DMS53 treated with DMSO at 0.1 percent for 48 hours (cell line): ENCODE measurements around the gene CBX6.
"Not testable (repeated sequence)": the region's sequence is repeated elsewhere in the genome, so short reads cannot be mapped to it uniquely, and the experiment has no call there.

Source experiments
- DNase-seq: peaks from one replicate; lab custom pipeline; 2025; ENCODE audit not compliant: unreplicated experiment; lab: John Stamatoyannopoulos, UW

Gene CBX6

DNA sequence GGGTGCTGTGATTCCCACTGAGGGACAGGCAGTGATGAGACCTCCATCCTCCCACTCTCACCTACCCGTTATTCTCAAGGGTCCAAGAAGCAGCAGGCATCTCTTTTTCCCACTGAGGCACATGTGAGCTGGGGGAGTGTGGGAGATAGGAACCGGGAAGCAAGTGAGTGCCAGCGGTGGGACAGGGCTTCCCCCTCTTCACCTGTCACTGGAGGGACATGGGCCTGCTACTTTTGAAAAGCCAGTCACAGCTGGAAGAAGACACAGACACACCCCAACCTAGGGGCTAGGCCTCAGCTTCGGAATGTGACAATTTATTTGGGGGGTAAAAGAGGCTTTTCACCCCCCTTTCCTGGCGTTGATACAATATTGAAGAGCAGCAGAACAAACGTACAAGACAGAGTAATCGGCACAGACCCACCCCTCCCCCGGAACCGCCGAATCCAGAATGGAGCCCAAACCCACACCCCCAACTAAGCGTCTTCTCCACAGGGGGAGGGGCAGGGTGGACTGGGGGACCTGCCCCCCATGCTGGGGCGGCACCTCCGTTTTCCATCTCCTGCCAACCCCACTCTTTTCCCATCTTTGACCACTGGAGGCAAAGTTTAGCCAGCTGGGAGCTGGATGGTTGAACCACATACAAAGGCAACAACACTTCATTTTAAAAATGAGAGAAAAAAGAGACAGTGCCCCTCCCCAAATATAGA lies 10.7 kb downstream of the CBX6 start:
- DNase-seq = no peak

GRCh38 chr22:38860283-38861169 lies 11.5 kb downstream of the CBX6 start:
- no peak for DNase-seq

DNA sequence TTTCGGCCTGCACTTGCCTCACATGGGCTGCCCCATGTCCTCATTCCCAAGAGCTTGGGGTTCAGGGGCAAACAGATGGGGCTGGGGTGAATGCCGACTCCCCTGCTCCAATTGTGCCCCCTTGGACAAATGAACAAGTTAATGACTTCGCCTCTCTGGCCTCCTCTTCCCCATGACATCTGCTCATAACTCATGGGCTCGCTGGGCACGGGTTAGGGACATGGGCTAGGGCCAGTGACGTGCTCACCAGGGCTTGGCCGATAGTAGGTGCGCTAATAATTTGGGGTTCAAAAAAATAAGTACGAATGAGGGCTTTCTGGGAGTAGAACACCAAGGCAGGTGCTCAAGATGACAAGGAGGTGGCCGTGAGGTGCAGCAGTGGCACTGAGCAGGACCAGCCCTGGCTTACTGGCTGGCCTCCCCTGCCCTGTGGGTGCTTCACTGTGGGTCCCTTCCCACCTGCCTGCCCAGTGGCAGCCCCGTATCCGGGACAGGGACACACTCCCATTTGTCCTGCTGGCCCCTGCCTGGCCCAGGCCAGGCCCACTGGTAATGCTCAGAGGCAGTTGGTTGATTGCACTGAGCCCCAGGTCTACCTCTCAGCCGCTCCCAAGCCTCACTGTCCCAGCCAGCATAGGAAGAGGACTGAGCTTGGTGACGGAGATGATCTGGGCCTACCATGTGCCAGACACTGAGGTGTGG lies 12.3 kb downstream of the CBX6 start:
- no peak for DNase-seq

DNA sequence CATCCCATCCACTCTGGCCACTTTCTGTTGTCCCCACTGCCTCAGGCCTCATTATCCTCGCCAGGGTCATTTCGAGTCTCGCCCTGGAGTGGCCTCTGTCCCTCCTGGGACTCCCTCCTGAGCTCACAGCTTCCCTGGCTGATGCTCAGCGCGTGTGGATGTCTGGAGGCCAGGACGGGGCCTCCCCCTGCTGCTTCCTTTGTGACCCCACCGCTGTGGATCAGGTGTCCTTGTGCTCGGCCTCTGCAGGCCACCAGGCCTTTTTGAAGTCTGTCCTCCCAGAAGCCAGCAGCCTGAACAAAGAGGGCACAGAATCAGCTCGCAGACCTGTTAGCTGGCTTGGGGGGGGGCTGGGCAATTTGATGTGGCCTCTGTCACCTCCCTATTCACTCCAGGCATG lies 13.5 kb downstream of the CBX6 start:
- no peak for DNase-seq

- not testable (repeated sequence) for DNase-seq
Measured at GRCh38 chr22:38854476-38854875, 17.5 kb downstream of the CBX6 start.

- DNase-seq = not testable (repeated sequence)
Measured at GRCh38 chr22:38853883-38854282, 18.1 kb downstream of the CBX6 start.

- DNase-seq = no peak
Measured at GRCh38 chr22:38853196-38853651, 18.8 kb downstream of the CBX6 start.

GRCh38 chr22:38852522-38852921 lies 19.5 kb downstream of the CBX6 start:
- no peak for DNase-seq

GRCh38 chr22:38850941-38851849 lies 20.8 kb downstream of the CBX6 start:
- DNase-seq = no peak

GRCh38 chr22:38850399-38850798 lies 21.6 kb downstream of the CBX6 start:
- DNase-seq = no peak

- DNase-seq = no peak
Measured at GRCh38 chr22:38849811-38850210, 22.2 kb downstream of the CBX6 start.

- DNase-seq = no peak
Measured at GRCh38 chr22:38846412-38846811, 25.6 kb downstream of the CBX6 start.

DNA sequence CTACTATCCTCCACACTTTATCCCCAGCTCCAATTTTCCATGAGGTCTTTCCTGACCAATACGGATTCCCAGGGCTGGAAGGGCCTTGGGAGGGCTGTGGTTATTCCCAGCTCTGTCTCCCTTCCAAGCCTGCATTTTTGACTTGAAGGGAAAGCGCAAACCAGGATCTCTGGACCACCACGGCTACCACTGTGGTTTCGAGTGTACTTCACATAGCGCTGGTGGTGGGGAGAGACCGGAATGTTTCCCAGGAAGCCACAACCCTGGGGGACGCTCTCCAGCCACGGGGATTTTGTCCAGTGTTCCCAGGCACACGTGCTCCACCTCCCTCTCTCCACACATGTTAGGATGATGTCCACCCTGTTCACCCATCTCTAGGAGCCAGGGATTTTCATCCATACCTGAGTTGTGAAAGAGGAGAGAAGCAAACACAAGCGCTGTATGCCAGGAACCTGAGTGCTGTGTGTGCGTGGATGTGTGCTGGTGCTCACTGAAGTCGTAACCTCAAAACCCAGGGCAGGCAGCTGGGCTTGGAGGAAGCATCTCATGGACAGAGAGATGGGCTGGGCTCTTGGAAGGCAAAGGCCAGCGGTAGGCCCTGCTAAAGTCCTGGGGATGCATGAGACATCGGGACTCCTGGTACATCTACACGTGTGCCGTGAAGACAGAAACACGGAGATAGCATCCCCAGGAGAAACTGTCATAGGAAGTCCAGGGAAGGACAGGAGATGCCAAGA lies 26.8 kb downstream of the CBX6 start:
- no peak for DNase-seq

- DNase-seq = no peak
Measured at GRCh38 chr22:38844315-38845003, 27.6 kb downstream of the CBX6 start.

- DNase-seq = peak; percentile 31
Measured at GRCh38 chr22:38843657-38844314, 28.2 kb downstream of the CBX6 start, which contains the start of gene NPTXR. TSS of gene NPTXR (minus strand) at chr22:38844028.

DNA sequence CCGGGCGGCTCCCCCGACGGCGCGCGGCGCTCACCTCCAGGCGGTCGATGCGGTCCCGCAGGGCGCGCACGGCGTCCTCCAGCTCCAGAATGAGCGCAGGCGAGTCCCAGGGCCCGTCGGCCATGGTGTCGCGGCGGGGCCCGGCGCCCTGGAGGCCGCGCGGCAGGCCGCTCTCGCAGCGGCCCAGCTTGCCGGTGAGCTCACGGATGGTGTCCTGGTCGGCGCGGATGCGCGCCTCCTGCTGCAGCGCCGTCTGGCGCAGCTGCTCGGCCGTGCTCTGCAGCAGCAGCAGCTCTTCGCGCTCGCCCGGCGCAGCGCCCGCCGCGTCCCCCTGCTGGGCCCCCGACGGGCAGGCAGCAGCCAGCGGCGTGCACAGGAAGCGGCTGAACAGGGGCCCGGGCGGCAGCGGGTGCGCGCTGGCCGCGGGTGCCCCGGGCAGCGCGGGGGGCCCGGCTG lies 28.8 kb downstream of the CBX6 start:
- DNase-seq = peak; percentile 31

DNA sequence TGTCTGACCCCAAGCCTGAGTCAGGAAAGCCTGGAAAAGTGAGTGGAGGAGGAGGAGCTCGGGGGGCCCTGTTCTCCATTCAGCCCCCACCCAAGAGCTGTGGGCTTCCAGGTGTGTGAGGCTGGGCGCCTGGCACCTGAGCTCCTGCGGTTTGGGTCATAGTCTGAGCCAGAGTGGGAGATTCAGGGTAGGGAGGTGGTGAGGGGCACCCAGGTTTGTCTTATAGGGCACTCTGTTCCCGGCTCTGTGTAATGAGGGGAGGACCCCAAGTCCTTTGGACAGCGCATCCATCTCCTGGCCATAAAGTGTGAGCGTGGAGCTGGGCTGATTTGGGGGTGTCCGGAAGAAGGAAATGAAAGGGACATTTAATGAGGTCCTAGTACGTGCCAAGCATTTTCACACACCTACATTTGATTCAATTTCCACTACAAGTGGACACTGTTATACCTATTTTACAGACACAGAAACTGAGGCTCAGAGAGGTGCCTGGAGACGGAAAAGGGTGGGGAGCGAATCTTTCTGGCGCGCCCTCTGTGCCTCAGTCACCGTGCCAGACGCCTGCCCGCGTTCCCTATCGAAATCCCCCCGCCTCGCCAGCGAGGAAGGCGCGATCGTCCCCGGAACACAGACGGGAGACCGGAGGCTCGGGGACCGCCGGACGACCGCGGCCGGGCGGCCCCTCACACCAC lies 29.4 kb downstream of the CBX6 start:
- no peak for DNase-seq

- no peak for DNase-seq
Measured at GRCh38 chr22:38841635-38842034, 30.4 kb downstream of the CBX6 start.
